Head of caudate nucleus (tissue), 42 donors: ENCODE data around the gene AKAP4.
A peak's percentile ranks its signal among the peaks of the same experiment; 100 is the strongest.

ENCODE experiments used
- DNase-seq, 42 donors: peaks; one replicate each; pipeline versions ENCODE4 v3.0.0 to v3.0.0-alpha.2; 2020 to 2021; ENCODE audit warnings: mixed read lengths in 7 of 42
- intact Hi-C: fragments of 100-400 bp; cut with DNase I; formaldehyde crosslinking; loops from one replicate; pipeline ENCODE4 v1.15.0; 2022

Gene AKAP4, protein sequence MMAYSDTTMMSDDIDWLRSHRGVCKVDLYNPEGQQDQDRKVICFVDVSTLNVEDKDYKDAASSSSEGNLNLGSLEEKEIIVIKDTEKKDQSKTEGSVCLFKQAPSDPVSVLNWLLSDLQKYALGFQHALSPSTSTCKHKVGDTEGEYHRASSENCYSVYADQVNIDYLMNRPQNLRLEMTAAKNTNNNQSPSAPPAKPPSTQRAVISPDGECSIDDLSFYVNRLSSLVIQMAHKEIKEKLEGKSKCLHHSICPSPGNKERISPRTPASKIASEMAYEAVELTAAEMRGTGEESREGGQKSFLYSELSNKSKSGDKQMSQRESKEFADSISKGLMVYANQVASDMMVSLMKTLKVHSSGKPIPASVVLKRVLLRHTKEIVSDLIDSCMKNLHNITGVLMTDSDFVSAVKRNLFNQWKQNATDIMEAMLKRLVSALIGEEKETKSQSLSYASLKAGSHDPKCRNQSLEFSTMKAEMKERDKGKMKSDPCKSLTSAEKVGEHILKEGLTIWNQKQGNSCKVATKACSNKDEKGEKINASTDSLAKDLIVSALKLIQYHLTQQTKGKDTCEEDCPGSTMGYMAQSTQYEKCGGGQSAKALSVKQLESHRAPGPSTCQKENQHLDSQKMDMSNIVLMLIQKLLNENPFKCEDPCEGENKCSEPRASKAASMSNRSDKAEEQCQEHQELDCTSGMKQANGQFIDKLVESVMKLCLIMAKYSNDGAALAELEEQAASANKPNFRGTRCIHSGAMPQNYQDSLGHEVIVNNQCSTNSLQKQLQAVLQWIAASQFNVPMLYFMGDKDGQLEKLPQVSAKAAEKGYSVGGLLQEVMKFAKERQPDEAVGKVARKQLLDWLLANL

DNA sequence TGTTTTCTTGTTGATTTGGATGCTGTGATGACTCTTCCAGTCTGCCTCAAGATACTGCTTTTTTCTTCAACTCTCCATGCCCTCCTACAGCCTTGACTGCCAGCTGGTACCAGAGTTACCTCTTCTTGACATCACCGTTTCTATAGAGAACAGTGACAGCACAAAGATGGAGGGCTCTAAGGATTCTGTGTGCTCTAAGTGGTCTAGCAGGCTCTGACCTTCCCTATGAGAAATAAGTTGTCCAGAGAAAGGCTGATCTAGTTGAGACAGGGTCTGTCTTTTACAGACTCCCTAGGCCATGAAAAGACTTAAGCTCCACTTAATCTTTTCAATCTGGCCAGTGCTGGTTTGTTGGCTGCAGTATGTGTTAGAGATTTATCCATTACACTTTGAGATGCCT, at the start of gene AKAP4:
Gene AKAP4 (minus strand): TSS at position 101 of the 400 bp plus-strand sequence. CDS start 118 bp downstream, outside the sequence.
- intact Hi-C loops, result no loop called here
- no peak for DNase-seq

DNA sequence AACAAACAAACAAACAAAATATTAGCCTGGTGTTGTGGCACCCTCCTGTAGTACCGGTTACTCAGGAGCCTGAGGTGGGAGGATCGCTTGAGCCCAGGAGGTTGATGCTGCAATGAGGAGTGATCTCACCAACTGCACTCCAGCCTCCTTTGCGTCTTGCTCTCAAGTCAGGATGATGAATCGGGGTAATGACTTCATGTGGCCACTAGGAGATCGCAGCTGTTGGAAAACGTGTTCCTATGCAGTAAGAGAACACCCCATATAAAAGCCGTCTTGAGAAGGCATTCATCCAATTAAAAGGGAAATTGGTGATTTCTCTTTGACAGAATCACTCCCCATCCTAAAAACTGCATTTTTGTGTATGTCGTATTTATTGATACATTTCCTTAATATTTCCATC, 10.7 kb upstream of the AKAP4 start:
- intact Hi-C loops, result no loop called here

DNA sequence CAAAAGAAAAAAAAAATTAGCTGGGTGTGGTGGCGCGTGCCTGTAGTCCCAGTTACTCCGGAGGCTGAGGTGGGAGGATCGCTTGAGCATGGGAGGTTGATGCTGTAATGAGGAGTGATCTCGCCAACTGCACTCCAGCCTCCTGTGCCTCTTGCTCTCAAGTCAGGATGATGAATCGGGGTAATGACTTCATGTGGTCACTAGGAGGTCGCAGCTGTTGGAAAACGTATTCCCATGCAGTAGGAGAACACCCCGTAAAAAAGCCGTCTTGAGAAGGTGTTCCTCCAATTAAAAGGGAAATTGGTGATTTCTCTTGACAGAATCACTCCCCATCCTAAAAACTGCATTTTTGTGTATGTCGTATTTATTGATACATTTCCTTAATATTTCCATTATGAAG, 5.9 kb upstream of the AKAP4 start:
- DNase-seq, result no peak
- intact Hi-C loops, result no loop called here

More for the DNA sequence above, 10.7 kb upstream of the AKAP4 start:
- DNase-seq, result no peak

DNA sequence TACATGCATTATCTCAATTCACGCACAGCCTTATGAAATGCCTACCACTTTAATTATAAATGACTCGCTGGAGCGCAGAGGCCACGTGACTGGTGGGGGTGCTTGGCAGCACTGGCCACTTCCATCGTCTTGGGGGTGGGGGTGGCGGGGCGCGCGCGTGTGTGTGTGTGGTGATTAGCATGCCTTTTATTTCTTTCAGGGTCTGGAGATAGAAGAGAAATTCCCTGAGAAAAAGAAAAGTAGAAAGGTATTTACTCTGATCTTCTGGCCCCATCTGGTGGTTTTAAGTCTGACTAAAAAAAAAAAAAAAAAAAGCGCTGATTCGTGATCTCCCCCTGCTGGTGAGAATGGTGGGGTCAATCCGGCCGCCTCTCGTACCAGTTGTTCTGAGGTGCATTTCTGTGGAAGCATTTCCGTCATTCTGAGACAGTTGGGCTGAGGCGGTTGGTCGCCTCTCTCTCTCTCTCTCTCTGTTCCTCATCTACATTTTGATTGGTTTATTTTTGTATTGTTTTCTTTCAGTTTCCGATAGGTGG, 3.6 kb upstream of the AKAP4 start, which contains the start of gene CCNB3:
Gene CCNB3 (plus strand): TSS at position 402 of the 536 bp plus-strand sequence. CDS start 80,399 bp downstream, outside the sequence.
- peak; percentile 55 to 86 (median 70) for DNase-seq
- intact Hi-C loops, result no loop called here

DNA sequence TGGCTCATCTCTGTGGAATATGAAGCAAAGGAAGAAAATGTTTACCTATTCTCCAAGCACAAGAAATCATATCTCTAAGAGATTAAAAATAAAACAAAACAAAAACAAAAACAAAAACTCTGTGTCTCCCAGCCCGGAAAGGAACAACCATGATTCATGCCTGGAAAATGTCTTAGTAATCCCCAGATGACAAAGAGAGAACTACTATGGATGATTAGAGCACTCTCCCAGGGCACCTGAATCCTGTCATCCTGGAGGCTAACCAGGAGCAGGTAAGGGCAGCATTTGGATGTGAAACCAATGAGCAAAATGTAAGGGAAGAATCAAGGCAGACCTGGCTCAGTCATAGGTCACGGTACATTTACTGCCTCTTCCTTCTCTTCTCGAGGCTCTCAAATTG, 1.7 kb upstream of the AKAP4 start:
- intact Hi-C loops, result no loop called here
- DNase-seq, result no peak

DNA sequence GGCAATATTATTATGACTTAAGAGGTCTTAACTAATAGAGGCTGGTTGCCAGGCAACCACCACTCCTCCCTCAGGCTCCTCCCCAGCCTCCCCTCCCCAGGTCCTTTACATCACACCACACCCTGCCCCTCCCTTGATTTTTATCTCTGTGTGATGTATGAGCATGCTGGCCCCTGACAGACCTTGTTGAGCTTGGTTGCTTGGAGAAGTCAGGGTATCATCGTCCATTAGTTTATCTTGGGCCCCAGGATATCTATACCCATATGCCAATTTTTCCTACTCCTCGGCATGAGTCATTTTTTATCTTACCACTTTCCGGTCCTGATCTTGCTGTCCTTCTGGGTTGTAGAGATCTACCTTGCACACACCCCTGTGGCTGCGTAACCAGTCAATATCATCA, 2.5 kb downstream of the AKAP4 start:
- DNase-seq, result no peak
- intact Hi-C loops, result no loop called here

DNA sequence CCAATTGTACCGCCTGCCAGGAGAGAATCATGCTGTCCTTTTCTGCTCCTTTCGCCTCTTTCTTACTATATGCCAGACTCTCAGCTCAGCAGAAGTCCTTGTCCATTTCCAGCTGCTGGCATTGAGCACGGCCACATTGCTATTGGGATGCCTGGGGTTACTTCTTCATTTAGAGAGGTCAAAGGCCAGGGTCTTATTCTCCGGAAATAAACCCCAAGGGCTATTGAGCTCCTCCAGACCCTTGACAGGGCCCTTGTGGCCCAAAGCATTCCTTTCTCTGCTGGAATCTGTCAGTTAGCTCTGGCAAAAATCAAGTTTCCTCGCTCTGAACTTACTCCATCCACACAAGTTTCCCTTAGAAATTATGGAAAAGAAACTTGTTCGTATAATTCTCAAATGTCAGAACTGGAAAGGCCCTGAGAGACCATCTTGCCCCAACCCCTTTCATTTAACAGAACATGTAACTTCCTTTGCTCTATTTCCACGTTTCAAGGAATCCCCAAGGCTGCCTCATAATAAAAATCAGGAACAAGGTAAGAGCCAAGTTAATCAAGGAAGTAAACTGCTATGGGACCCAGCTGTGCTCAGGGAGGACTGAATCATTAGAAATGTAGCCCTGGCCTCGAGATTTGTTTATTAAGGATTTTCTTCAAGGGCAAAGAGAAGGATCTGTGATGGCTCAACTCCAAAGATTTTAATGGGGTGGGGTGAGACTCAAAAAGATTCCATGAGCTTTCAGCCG, 11.8 kb downstream of the AKAP4 start:
- DNase-seq, result no peak
- intact Hi-C loops, result no loop called here

DNA sequence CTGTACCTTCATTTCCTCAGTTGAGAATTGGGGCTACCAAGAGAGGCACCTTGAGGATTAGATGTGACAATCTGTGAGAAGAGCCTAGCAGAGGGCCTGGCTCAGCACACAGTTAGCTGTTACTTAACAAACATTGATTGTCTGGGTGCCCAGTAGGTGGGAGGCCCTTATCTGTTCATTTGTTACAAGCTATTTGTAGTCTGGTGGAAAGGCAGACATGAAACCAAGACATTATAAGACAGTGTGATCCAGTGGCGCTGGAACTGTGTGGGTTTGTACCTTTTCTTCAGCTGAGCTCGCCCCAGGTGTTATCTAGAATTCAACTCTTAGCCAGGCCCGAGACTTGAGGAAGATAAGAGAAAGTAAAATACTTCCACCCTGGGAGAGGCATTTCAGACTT, 16.9 kb downstream of the AKAP4 start:
- DNase-seq, result no peak
- intact Hi-C loops, result no loop called here

DNA sequence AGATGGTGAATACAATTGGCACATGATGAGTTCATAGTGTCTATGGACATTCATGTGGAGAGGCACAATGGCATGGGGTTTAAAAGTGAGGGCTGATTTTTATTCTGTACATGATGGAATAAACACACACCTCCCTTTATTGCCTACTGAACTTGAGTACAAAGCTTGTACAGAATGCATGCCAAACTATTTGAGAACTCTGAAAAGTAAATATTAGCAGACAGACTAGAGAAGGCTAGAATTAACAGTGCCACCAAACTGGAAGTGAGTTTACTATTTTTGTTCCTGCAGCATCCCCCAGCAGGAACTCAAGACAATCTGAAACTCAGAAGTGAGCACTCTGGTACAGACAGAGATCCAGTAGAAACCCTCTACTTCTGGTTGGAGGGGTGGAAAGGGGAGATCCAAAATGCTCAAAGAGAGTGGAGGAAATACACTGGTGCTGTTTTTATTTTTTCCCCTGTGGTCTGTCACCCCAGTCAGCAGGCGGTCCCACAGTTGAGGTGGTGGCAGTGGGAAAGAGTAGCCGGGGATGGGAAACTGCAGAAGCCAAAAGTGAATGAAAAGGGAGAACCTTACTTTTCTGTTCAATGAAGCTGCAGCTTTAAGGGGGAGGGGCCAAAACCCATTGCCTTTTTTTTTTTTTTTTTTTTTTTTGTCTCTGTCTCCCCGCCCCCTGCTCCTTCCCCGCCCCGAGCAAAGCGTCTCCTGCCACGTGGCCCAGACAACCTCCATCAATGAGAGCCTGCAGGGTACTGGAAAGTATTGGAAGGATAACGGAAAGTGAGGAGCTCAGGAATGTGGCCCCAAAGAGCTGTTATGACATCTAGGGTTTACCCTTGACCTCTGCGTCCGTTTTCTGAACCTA, 20.5 kb downstream of the AKAP4 start:
- intact Hi-C loops, result no loop called here
- DNase-seq, result peak in 2 of 42 donors; percentile 3 to 13

DNA sequence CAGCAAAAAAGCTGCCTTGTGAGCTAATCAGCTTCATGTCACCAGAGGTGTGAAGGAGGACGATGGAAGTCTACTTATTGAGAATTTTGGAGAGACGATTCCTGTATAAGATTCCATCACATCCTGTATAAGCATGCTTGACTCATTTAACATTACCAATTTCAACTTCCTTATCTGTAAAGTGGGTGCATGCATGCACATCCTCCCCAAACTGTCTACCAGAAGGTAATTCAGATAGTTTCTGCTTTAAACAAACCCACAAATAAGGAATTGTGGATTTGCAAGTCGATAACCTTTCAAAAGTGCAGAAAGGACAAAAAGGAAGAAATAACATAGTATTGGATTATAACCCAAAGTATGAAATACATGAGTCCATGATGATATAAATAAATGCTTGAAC, 31.1 kb downstream of the AKAP4 start:
- DNase-seq, result no peak
- intact Hi-C loops, result no loop called here

DNA sequence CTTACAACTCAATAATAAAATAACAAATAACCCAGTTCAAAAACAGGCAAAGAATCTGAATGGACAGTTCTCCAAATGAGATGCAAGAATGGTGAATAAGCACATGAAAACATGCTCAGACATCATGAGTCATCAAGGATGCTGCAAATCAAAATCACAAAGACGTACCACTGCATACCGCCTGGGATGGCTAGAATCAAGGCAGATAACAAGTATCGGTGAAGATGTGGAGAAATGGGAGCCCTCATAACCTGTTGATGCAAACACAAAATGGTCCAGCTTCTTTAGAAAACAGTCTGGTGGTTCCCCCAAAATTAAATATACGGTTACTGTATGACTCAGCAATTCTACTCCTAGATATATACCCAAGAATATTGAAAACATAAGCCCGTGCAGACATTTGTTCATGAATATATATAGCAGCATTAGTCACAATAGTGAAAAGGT, 32.5 kb downstream of the AKAP4 start:
- intact Hi-C loops, result no loop called here
- no peak for DNase-seq

DNA sequence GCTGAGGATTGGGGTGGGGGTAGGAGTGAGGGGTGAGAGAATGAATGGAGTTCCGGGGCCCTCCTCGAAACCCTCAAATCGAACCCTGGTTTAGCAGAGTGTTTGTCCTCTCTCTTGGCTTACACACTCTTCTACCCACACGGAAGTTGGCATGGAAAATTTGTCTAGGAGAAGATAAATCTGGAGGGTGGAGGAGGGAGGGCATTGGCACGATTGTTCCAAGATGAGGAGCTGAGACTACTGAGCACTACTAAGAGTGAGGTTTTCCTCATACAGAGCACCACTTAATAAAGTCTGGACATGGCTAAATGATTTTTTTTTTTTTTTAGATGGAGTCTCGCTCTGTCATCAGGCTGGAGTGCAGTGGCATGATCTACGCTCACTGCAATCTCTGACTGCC, 33.4 kb downstream of the AKAP4 start:
- no peak for DNase-seq

DNA sequence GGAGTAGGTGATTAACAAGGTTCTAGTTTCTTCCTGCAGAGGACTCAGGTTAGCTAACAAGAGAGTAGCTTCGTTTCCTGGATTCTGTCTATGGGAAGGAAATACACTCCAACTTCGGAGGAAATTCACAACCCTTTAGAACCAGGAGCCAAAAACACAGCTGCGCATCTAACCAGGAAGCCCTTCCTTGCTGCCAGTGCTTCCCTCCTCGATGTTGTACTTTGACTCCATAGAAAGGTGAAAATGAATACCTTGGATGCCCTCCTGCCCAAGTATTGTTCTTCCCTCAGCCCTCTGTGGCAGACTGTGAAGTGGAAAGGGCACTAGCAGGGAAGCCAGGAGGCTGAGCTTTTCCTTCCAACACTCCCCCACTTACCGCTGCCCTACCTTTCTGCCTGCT, 35.1 kb downstream of the AKAP4 start:
- intact Hi-C loops, result no loop called here
- no peak for DNase-seq

More for the DNA sequence above, 33.4 kb downstream of the AKAP4 start:
- intact Hi-C loops, result no loop called here

DNA sequence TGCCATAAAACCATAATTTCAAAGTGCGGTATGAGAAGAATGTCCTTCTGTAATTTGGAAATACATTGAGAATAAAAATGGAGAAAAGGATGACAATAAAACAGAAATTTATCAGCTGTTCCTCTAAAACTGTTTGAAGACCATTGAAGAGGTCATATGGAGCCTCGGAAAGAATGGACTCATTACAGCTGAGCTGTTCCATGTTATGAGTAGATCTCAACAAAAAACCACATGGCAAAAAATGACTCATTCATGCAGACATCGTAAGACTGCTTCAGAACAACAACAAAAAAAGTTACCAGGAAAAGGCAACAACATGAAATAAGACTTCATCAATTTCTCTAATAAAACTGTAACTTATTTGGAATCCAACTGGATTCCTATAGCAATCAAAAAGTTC, 39.7 kb downstream of the AKAP4 start:
- intact Hi-C loops, result no loop called here
- DNase-seq, result no peak

DNA sequence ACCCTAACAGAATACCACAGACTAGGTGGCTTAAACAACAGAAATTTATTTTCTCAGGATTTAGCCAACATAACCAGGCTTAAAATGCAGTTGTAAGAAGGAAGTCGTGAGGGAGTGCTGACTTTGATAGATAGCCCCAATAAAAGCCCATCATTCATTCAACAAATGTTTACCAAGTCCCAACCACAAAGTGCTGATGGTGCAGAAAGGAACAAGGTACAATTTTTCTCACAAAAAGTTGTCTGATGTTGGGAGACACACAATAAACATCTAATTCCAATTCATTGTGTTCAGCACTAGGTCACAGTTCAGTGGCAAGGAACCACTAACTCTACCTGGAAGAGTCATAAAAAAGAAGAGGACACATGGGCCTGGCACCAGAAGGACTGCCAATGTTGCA, 42.2 kb downstream of the AKAP4 start:
- no peak for DNase-seq
- intact Hi-C loops, result no loop called here

DNA sequence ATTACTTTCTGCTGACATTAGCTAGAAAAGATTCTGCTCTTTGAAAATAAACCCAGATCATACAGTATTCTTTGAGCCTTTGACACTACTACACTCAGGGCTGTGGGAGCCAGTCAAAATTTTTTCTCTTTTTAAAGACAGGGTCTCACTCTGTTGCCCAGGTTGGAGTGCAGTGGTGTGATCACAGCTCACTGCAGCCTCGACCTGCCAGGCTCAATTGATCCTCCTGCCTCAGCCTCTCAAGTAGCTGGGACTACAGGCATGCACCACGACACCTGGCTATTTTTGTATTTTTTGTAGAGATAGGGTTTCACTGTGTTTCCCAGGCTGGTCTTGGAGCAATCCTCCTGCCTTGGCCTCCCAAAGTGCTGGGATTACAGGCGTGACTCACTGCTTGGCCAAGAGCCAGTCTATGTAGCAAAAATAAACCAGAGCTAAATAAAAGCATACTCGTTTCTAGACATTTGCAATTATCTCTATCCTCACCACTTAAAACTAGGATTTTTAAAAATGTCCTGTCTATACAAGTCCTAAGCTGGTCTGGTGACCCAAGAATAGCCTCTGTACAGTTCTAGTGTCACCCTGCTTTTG, 43.2 kb downstream of the AKAP4 start:
- DNase-seq, result no peak
- intact Hi-C loops, result no loop called here

DNA sequence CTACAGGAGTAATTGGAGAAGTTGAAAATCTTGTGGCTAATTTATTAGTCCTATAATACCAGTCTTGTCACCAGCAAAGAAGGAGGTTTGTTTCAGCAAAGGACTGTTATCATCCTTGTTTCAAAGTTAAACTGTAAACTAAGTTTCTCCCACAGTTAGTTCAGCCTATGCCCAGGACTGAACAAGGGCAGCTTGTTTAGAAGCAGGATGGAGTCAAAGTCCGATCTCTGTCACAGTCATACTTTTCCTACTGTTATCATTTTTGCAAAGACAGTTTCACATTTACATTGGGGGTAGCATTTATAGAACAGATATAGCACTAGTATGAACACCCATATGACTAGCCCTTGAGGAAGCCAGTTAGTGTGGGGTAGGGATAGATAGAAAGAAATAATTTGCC, 46.4 kb downstream of the AKAP4 start:
- no peak for DNase-seq
- intact Hi-C loops, result no loop called here

DNA sequence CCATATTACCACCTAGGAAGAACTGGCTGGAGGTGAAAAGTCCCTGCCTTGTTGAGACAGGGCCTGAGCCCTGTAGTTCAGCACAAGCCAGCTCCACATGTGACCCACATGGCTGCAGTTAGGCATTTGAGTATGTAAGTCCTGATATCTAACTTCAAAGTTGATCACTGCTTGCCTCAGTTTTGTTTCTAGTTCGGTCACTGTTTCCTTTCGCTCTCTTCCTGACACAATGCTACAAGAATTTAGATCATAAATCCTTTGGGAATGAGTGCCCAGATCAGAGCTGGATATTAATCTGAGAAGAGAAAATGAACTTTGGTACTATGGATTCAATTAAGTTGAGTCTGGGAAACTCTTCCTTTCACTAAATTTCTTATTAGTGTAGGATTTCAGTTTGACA, 48.4 kb downstream of the AKAP4 start:
- intact Hi-C loops, result no loop called here
- DNase-seq, result no peak
